ENCODE data around the gene MTHFD1L. TPM values are rescaled to one million over a fixed set of nuclear protein-coding genes. Genes with fewer than 3 reads are reported as not detected.

The MTHFD1L gene
- total and polyA plus RNA-seq, 9 of the 15 experiments (the other 6 are each of a cell fraction or from before 2014, with no cell fraction given) = 20.9 to 128 (median 61.0) TPM

- CTCF ChIA-PET (ENCODE audit: low intra/inter-chr PET ratio) = no interaction called here
- H3K27ac ChIP-seq (ENCODE audit: extremely low read depth, low read depth, low read length) = no peak overlapping the region
- in situ Hi-C loops (cut with MboI) = no loop called here
These were observed 205.8 kb downstream of the MTHFD1L start for GRCh38 chr6:151071295-151071694.

More at GRCh38 chr6:151071295-151071694, 205.8 kb downstream of the MTHFD1L start:
- WGBS (ENCODE audit: insufficient coverage, low coverage, missing lambda C conversion rate) = 86% methylated on average over 8 of the region's 8 CpGs
- Histone ChIP-seq H3K27me3 (ENCODE audit: control insufficient read depth in 2 of 2, insufficient read depth in 2 of 2, low read length in 2 of 2) (no peaks in the 10 kb centered on the region), H3K4me3 (no peak overlapping the region), H4K20me1 (replicated peaks; ENCODE audit: control insufficient read depth, insufficient read depth, low read length) (no peaks in the 10 kb centered on the region), H3K9ac (ENCODE audit: insufficient read depth in 1 of 2, low read depth in 2 of 2, low read length in 2 of 2) (no peak overlapping the region), H3K9me1 (ENCODE audit: control insufficient read depth, insufficient read depth, low read length) (no peaks in the 10 kb centered on the region), H3K4me2 (ENCODE audit: insufficient read depth, low read length) (no peak overlapping the region), H2AFZ (ENCODE audit: low read depth, low read length) (no peak overlapping the region), H3K79me2 (ENCODE audit: control insufficient read depth, insufficient read depth, low read length) (no peaks in the 10 kb centered on the region), H3K4me1 (replicated peaks in 1 of 2; ENCODE audit: control insufficient read depth in 2 of 2, insufficient read depth in 2 of 2, low read length in 2 of 2) (no peaks in the 10 kb centered on the region), H3K9me3 (replicated peaks; ENCODE audit: control insufficient read depth, insufficient read depth, low read depth, low read length) (0 out of 2 replicates have a peak, but pooled peaks cover 2% of the 10 kb centered on the region), H3K36me3 (ENCODE audit: control insufficient read depth, insufficient read depth, low read length) (no peaks in the 10 kb centered on the region; the same call in 2 of the 3 replicates)
- no peak for DNase-seq (ENCODE audit: extremely low read depth in 1 of 4, low spot score in 3 of 4)
- BruUV-seq (replicated peaks) = no TSS peak
- POLR2A ChIA-PET = no interaction called here
- no peak for FAIRE-seq
- ATAC-seq = no peak
- TF ChIP-seq ZFP91 (CRISPR knock-in tag; IDR thresholded peaks at IDR 0.05) = no peak
- no peak for TF ChIP-seq FOSL1 (tag; conservative IDR thresholded peaks at IDR 0.05)
- TF ChIP-seq ILF3 (IDR thresholded peaks at IDR 0.05; ENCODE audit: borderline replicate concordance) = no peak
- TF ChIP-seq FOXJ3 (CRISPR knock-in tag; IDR thresholded peaks at IDR 0.05) = no peak
- no peak for TF ChIP-seq ZNF766 (CRISPR knock-in tag; conservative IDR thresholded peaks at IDR 0.05)
- no peak for TF ChIP-seq TAF15 (IDR thresholded peaks at IDR 0.05; ENCODE audit: low read depth, low read length)
- no peak for TF ChIP-seq ZBTB7A (IDR thresholded peaks at IDR 0.05; ENCODE audit: borderline replicate concordance, control insufficient read depth, low read depth, low read length)
- TF ChIP-seq HDAC3 (IDR thresholded peaks at IDR 0.05; ENCODE audit: borderline replicate concordance, partially characterized antibody) = no peak
- no peak for TF ChIP-seq ZBTB43 (CRISPR knock-in tag; IDR thresholded peaks at IDR 0.05)
- TF ChIP-seq GABPB1 (CRISPR knock-in tag; IDR thresholded peaks at IDR 0.05) = no peak
- TF ChIP-seq DEAF1 (CRISPR knock-in tag; IDR thresholded peaks at IDR 0.05) = no peak
- no peak for TF ChIP-seq SPI1 (IDR thresholded peaks at IDR 0.05; ENCODE audit: borderline replicate concordance, low read depth, low read length)
- no peak for TF ChIP-seq SRSF7 (optimal IDR thresholded peaks at IDR 0.05; ENCODE audit: low read depth, low read length)
- no peak for TF ChIP-seq EWSR1 (IDR thresholded peaks at IDR 0.05; ENCODE audit: borderline replicate concordance, low read depth, partially characterized antibody)
- TF ChIP-seq BRD9 (IDR thresholded peaks at IDR 0.05; ENCODE audit: low read depth, partially characterized antibody) = no peak
- intact Hi-C loops (cut with micrococcal nuclease) = no loop called here

All from K562 (cell line).